HL-60 (cell line): ENCODE measurements around the gene KAT2A.

ENCODE experiments used
- DNase-seq, 2 experiments: peaks; one replicate each; pipeline ENCODE4 v3.0.0-alpha.2; 2010 to 2020; ENCODE audit warnings: low read depth in 1 of 2, low spot score in 1 of 2
- H3K27ac ChIP-seq: fragments of 250-450 bp; sonication (Bioruptor Pico); replicated peaks from 2 replicates; pipeline ENCODE4 v1.5.1; 2020; ENCODE audit warnings: mild to moderate bottlenecking, moderate library complexity
- H3K27me3 ChIP-seq: fragments of 250-450 bp; sonication (Bioruptor Pico); 2 replicates; pipeline ENCODE4 v1.5.1; 2021; ENCODE audit warnings: mild to moderate bottlenecking, moderate library complexity; ENCODE audit not compliant: insufficient read depth, poor library complexity, severe bottlenecking
- H3K4me3 ChIP-seq: replicated peaks from 2 replicates; pipeline ENCODE4 v1.5.1; 2011; ENCODE audit warnings: mild to moderate bottlenecking, control low read depth, low read length; ENCODE audit not compliant: insufficient read depth
- CTCF ChIP-seq: IDR thresholded peaks from one replicate; pipeline ENCODE4 v1.5.1; 2011; ENCODE audit warnings: low read length, control low read depth, inconsistent platforms; ENCODE audit not compliant: insufficient read depth
- GABPA ChIP-seq: IDR thresholded peaks from 2 replicates; pipeline ENCODE4 v1.6.1; 2012; ENCODE audit warnings: low read depth
- POLR2AphosphoS5 ChIP-seq: IDR thresholded peaks from 2 replicates; pipeline ENCODE4 v1.6.1; 2012; ENCODE audit warnings: low read depth
- REST ChIP-seq: IDR thresholded peaks from 2 replicates; pipeline ENCODE4 v1.6.1; 2012; ENCODE audit warnings: low read depth; ENCODE audit not compliant: insufficient replicate concordance
- SPI1 ChIP-seq: IDR thresholded peaks from 2 replicates; pipeline ENCODE4 v1.6.1; 2012; ENCODE audit warnings: low read depth, mild to moderate bottlenecking, borderline replicate concordance

Gene KAT2A

DNA sequence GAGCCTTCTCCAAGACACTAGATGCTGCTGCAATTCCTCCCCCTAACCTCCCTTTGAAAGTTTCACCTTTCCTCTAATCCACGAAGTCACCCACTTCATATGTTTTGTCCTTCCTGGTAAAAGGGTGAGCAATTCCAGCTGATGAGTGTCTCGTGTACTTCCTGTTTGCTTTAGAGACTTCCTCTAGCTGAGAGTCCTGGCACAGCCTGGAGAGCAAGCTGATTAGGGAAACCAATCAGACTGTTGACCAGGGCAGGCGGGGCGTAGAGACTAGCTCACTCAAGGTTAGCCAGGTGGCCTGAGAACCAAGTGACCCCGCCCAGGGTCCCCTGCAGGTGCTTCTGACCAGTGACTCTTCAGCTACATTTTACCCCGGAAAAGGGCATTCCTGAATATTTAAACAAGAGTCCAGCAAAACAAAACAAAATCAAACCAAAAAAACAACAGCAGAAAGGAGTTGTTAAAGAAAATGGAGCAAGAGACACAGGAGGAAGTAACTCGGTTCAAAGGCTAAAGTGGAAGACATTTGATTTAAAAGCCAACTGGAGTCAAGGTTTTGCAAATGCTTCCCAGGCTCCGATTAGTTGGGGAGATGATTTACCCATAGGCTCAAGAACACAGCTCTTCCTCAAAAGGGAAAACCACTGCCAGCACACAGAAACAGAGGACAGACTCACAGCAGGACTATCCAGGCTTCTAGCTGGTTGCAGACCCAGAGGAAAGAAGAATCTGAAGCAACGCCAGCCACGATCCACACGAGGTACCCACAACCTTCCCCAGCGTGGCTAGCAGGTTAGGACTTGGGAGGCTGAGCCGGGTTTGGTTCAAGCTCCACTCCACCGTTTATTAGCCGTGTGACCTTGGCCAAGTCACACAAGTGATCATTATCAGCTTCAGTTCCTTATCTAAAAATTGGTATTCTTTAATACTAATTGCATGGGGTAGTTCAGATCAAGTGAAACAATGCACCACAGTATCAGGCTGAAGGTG, 14.8 kb upstream of the KAT2A start:
- peak; percentile 43 to 72 for DNase-seq
- Histone ChIP-seq H3K27me3 (no peaks in the 10 kb centered on the region), H3K27ac (0 out of 2 replicates have a peak overlapping the region, but pooled peaks have one; percentile 24), H3K4me3 (no peak overlapping the region)
- TF ChIP-seq CTCF (no peak), SPI1 (peak; percentile 68; the same call in 1 of the 2 replicates), GABPA (peak; percentile 51; the same call in 1 of the 2 replicates), REST (no peak), POLR2AphosphoS5 (no peak)

- TF ChIP-seq SPI1 (no peak), GABPA (no peak), REST (no peak), CTCF (no peak), POLR2AphosphoS5 (no peak)
- no peak overlapping the region for H3K4me3 ChIP-seq
- no peaks in the 10 kb centered on the region for H3K27me3 ChIP-seq
- no peak for DNase-seq
- no peak overlapping the region for H3K27ac ChIP-seq
These were observed 14.0 kb upstream of the KAT2A start for GRCh38 chr17:42135151-42135550.

- Histone ChIP-seq H3K4me3 (no peak overlapping the region), H3K27me3 (no peaks in the 10 kb centered on the region), H3K27ac (no peak overlapping the region)
- TF ChIP-seq REST, result no peak
- TF ChIP-seq GABPA, result no peak
- no peak for TF ChIP-seq CTCF
- no peak for TF ChIP-seq POLR2AphosphoS5
- TF ChIP-seq SPI1, result no peak
- no peak for DNase-seq
These were observed 12.4 kb upstream of the KAT2A start for GRCh38 chr17:42133461-42134041.
